NCI-H2196 treated with DMSO at 0.1 percent for 48 hours (cell line): ENCODE results near the gene RANBP9.

Experiments
- DNase-seq: peaks from one replicate; lab custom pipeline; 2025; ENCODE audit not compliant: unreplicated experiment; lab: John Stamatoyannopoulos, UW

The RANBP9 gene

GRCh38 chr6:13572240-13572639 is 139.4 kb downstream of the RANBP9 start:
- no peak for DNase-seq
